Right atrium auricular region (tissue), 2 donors: ENCODE measurements around the gene NKD2. TPM values are rescaled to one million over a fixed set of nuclear protein-coding genes. Genes with fewer than 3 reads are reported as not detected.
"Not testable (repeated sequence)": the region's sequence is repeated elsewhere in the genome, so short reads cannot be mapped to it uniquely, and the experiment has no call there.

ENCODE experiments used
- DNase-seq: peaks from one replicate; pipeline ENCODE4 v3.0.0-alpha.2; 2019; ENCODE audit warnings: low spot score
- H3K27ac ChIP-seq, 2 donors: fragments of 200-600 bp; sonication (generic); 1 replicate in 1 of 2; 2 replicates in 1 of 2; pipeline ENCODE4 v1.5.1; 2016 to 2019
- H3K27me3 ChIP-seq, 2 donors: fragments of 200-600 bp; sonication (generic); one replicate each; pipeline versions ENCODE4 v1.5.1 to v1.6.0; 2017 to 2019
- H3K36me3 ChIP-seq: fragments of 200-600 bp; sonication (generic); one replicate; pipeline ENCODE4 v1.5.1; 2016
- H3K4me1 ChIP-seq, 2 donors: fragments of 200-600 bp; sonication (generic); one replicate each; pipeline versions ENCODE4 v1.5.1 to v1.6.0; 2017 to 2019
- H3K4me3 ChIP-seq, 2 donors: fragments of 200-600 bp; sonication (generic); 1 replicate in 1 of 2; 2 replicates in 1 of 2; pipeline ENCODE4 v1.5.1; 2017 to 2019; ENCODE audit warnings: mild to moderate bottlenecking in 1 of 2, moderate library complexity in 1 of 2
- H3K9me3 ChIP-seq, 2 donors: fragments of 200-600 bp; sonication (generic); one replicate each; pipeline ENCODE4 v1.5.1; 2019
- CTCF ChIP-seq, 2 donors: fragments of 200-600 bp; sonication (generic); IDR thresholded peaks; one replicate each; pipeline ENCODE4 v1.5.1; 2019; ENCODE audit warnings: antibody characterized with exemption in 2 of 2
- total RNA-seq, 2 donors: library from RNA; depleted of rRNA; stranded (reverse); fragments of >200 nt; gene quantifications; one replicate each; pipeline ENCODE4 v1.1.0, GENCODE V29; 2016

NKD2 gene
- total RNA-seq, 2 donors from 2014 or later, result 2.4 to 2.8 TPM

- TF ChIP-seq CTCF (IDR thresholded peaks at IDR 0.05), result no peak
- H3K4me3 ChIP-seq, result no peak overlapping the region
- H3K27ac ChIP-seq, result no peak overlapping the region
- H3K36me3 ChIP-seq, result peaks cover 62% of the 10 kb centered on the region
- H3K9me3 ChIP-seq, result no peaks in the 10 kb centered on the region
- no peaks in the 10 kb centered on the region for H3K27me3 ChIP-seq
- no peaks in the 10 kb centered on the region for H3K4me1 ChIP-seq
- DNase-seq, result no peak
Observed at GRCh38 chr5:1058988-1059883, 50.6 kb downstream of the NKD2 start.

- no peaks in the 10 kb centered on the region for H3K27me3 ChIP-seq
- H3K36me3 ChIP-seq, result peaks cover 62% of the 10 kb centered on the region
- TF ChIP-seq CTCF (IDR thresholded peaks at IDR 0.05), result no peak
- no peak overlapping the region for H3K27ac ChIP-seq
- no peak overlapping the region for H3K4me3 ChIP-seq
- no peak for DNase-seq
- no peaks in the 10 kb centered on the region for H3K4me1 ChIP-seq
- no peaks in the 10 kb centered on the region for H3K9me3 ChIP-seq
Observed at GRCh38 chr5:1059884-1060263, 51.3 kb downstream of the NKD2 start.

- H3K9me3 ChIP-seq, result no peaks in the 10 kb centered on the region
- TF ChIP-seq CTCF (IDR thresholded peaks at IDR 0.05), result no peak
- H3K36me3 ChIP-seq, result peaks cover 62% of the 10 kb centered on the region
- no peaks in the 10 kb centered on the region for H3K4me1 ChIP-seq
- no peak overlapping the region for H3K4me3 ChIP-seq
- no peak overlapping the region for H3K27ac ChIP-seq
- H3K27me3 ChIP-seq, result no peaks in the 10 kb centered on the region
- no peak for DNase-seq
Observed at GRCh38 chr5:1060535-1060981, 52.0 kb downstream of the NKD2 start.

GRCh38 chr5:1061292-1061691, 52.7 kb downstream of the NKD2 start:
- not testable (repeated sequence) for H3K4me3 ChIP-seq, H3K4me1 ChIP-seq, H3K27me3 ChIP-seq, H3K9me3 ChIP-seq, DNase-seq, H3K27ac ChIP-seq
- peaks cover 56% of the 10 kb centered on the region for H3K36me3 ChIP-seq

- H3K4me1 ChIP-seq, result no peaks in the 10 kb centered on the region
- H3K27me3 ChIP-seq, result no peaks in the 10 kb centered on the region
- no peak overlapping the region for H3K4me3 ChIP-seq
- H3K27ac ChIP-seq, result no peak overlapping the region
- H3K36me3 ChIP-seq, result peaks cover 49% of the 10 kb centered on the region
- no peaks in the 10 kb centered on the region for H3K9me3 ChIP-seq
- TF ChIP-seq CTCF (IDR thresholded peaks at IDR 0.05), result no peak
- no peak for DNase-seq
Observed at GRCh38 chr5:1061916-1062315, 53.3 kb downstream of the NKD2 start.

- TF ChIP-seq CTCF (IDR thresholded peaks at IDR 0.05), result no peak
- Histone ChIP-seq H3K36me3 (peaks cover 39% of the 10 kb centered on the region), H3K4me1 (no peaks in the 10 kb centered on the region), H3K9me3 (no peaks in the 10 kb centered on the region), H3K4me3 (no peak overlapping the region), H3K27me3 (no peaks in the 10 kb centered on the region), H3K27ac (no peak overlapping the region)
- no peak for DNase-seq
Observed at GRCh38 chr5:1062761-1063568, 54.4 kb downstream of the NKD2 start.
